Neutrophil (primary cell): ENCODE measurements around the gene TUT4.
A peak's percentile ranks its signal among the peaks of the same experiment; 100 is the strongest.

Experiments
- H3K27ac ChIP-seq: fragments of 200-600 bp; sonication (generic); 2 replicates; pipeline ENCODE4 v1.5.1; 2016; ENCODE audit warnings: mild to moderate bottlenecking, moderate library complexity
- H3K27me3 ChIP-seq: fragments of 200-600 bp; sonication (generic); 2 replicates; pipeline ENCODE4 v1.6.0; 2016; ENCODE audit warnings: mild to moderate bottlenecking
- H3K36me3 ChIP-seq: fragments of 200-600 bp; sonication (generic); 2 replicates; pipeline ENCODE4 v1.5.1; 2017
- H3K4me1 ChIP-seq, 2 experiments: fragments of 200-600 bp in 1 of 2; sonication (generic) in 1 of 2; 1 replicate in 1 of 2; 2 replicates in 1 of 2; pipeline versions ENCODE4 v1.5.1 to v1.6.1; 2013 to 2016; ENCODE audit warnings: low read depth in 1 of 2, low read length in 1 of 2, mild to moderate bottlenecking in 1 of 2, moderate library complexity in 1 of 2; ENCODE audit not compliant: control insufficient read depth in 1 of 2, insufficient read depth in 1 of 2
- H3K4me3 ChIP-seq, 2 experiments: fragments of 200-600 bp in 1 of 2; sonication (generic) in 1 of 2; 1 replicate in 1 of 2; 2 replicates in 1 of 2; pipeline ENCODE4 v1.5.1; 2013 to 2016; ENCODE audit warnings: low read depth in 1 of 2, low read length in 1 of 2, mild to moderate bottlenecking in 1 of 2, moderate library complexity in 1 of 2
- H3K9me3 ChIP-seq: fragments of 200-600 bp; sonication (generic); 2 replicates; pipeline ENCODE4 v1.5.1; 2016
- CTCF ChIP-seq: fragments of 200-600 bp; sonication (generic); IDR thresholded peaks from 2 replicates; pipeline ENCODE4 v1.5.1; 2016; ENCODE audit warnings: antibody characterized with exemption

Gene TUT4

GRCh38 chr1:52552505-52553361, at the start of gene TUT4:
Gene TUT4 (minus strand): TSS chr1:52553092. CDS start chr1:52526280, 26,812 bp downstream.
- Histone ChIP-seq H3K27ac (peak within 1 kb of the TSS; percentile 86), H3K4me1 (peaks cover 30 to 37% of the 10 kb centered on the region in 2 experiments), H3K36me3 (no peaks in the 10 kb centered on the region), H3K27me3 (no peaks in the 10 kb centered on the region), H3K4me3 (peak within 1 kb of the TSS; percentile 93), H3K9me3 (no peaks in the 10 kb centered on the region)
- TF ChIP-seq CTCF = peak; percentile 29

- Histone ChIP-seq H3K4me1 (peaks cover 16 to 20% of the 10 kb centered on the region in 2 experiments), H3K27me3 (no peaks in the 10 kb centered on the region), H3K4me3 (peak within 1 kb of the TSS; percentile 59 to 71), H3K9me3 (no peaks in the 10 kb centered on the region), H3K27ac (no peak within 1 kb of the TSS), H3K36me3 (peaks cover 8% of the 10 kb centered on the region)
- TF ChIP-seq CTCF = no peak
Observed at GRCh38 chr1:52601991-52602855, 49.3 kb upstream of the TUT4 start, which contains the start of gene GPX7. Gene GPX7 (plus strand): TSS chr1:52602371. CDS start chr1:52602410, 39 bp downstream.

GRCh38 chr1:52601519-52601918, 48.6 kb upstream of the TUT4 start:
- peak overlapping the region in 1 of 2 experiments; percentile 71 for H3K4me3 ChIP-seq
- no peak for TF ChIP-seq CTCF
- no peak overlapping the region for H3K27ac ChIP-seq
- H3K27me3 ChIP-seq = no peaks in the 10 kb centered on the region
- no peaks in the 10 kb centered on the region for H3K9me3 ChIP-seq
- peaks cover 16 to 20% of the 10 kb centered on the region in 2 experiments for H3K4me1 ChIP-seq
- peaks cover under 1% of the 10 kb centered on the region for H3K36me3 ChIP-seq

GRCh38 chr1:52600533-52601179, 47.8 kb upstream of the TUT4 start:
- no peak overlapping the region for H3K4me3 ChIP-seq
- no peak overlapping the region for H3K27ac ChIP-seq
- no peaks in the 10 kb centered on the region for H3K36me3 ChIP-seq
- H3K9me3 ChIP-seq = no peaks in the 10 kb centered on the region
- no peak for TF ChIP-seq CTCF
- H3K27me3 ChIP-seq = no peaks in the 10 kb centered on the region
- peaks cover 16 to 20% of the 10 kb centered on the region in 2 experiments for H3K4me1 ChIP-seq

- Histone ChIP-seq H3K36me3 (no peaks in the 10 kb centered on the region), H3K27ac (no peak overlapping the region), H3K27me3 (no peaks in the 10 kb centered on the region), H3K4me3 (no peak overlapping the region), H3K9me3 (no peaks in the 10 kb centered on the region), H3K4me1 (peaks cover 18 to 20% of the 10 kb centered on the region in 2 experiments)
- no peak for TF ChIP-seq CTCF
Observed at GRCh38 chr1:52599236-52599635, 46.3 kb upstream of the TUT4 start.
